AG08395 (cell line): ENCODE results near the gene SUSD2.

Experiments used
- DNase-seq: peaks from one replicate; pipeline ENCODE4 v3.0.0; 2012; ENCODE audit warnings: mixed read lengths, low spot score

Gene SUSD2

GRCh38 chr22:24149198-24149590, 32.1 kb upstream of the SUSD2 start:
- no peak for DNase-seq

GRCh38 chr22:24153353-24153752, 27.9 kb upstream of the SUSD2 start:
- DNase-seq: no peak

- no peak for DNase-seq
Observed at GRCh38 chr22:24153959-24154358, 27.3 kb upstream of the SUSD2 start.

- DNase-seq: no peak
Observed at GRCh38 chr22:24154826-24155225, 26.5 kb upstream of the SUSD2 start.

- DNase-seq: peak; percentile 88
Observed at GRCh38 chr22:24155627-24156140, 25.6 kb upstream of the SUSD2 start.

GRCh38 chr22:24156141-24156912, 25.0 kb upstream of the SUSD2 start:
- peak; percentile 48 for DNase-seq

DNA sequence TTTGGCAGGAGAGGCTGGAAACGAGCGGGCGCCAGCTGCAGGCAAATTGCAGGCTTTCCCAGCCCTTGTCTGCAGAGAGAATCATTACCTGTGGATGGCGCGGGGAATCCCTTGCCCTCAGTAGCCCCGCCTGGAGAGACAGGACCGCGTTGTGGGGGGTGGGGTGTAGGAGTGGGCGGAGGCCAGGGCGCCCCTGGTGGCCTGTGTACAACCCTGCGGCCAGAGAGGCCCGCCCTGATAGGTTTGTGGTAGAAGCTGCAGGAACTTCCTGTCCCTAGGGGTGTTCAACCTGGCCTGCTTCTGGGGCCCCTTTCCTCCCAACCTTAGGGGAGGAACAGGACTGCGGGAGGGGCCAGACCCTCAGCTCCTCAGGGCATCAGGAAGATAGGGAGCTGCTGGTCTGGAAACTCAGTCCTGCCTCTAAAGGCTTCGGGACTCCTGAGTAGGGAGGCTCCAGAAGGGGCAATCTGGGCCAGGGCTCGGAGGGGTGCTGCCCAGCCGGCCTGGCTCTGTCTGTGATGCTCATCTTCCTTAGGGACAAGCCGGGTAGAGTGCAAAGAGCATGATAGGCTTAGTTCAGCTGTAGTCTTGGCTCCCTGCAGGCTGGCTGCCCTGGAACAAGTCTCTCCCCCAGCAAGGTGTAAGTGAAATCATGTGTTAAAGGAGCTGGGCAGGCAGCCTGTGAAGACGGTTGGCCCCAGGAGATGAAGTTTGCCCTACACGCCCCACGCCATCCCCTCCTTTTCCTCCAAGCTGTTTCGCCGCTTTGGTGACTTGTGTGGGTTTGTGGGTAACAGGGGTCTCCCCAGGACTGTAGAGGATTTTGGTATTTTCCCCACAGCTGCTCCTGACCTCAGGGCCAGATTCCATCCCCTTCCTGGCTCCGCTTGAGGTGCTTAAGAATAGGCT, 24.1 kb upstream of the SUSD2 start:
- DNase-seq: peak; percentile 84

DNA sequence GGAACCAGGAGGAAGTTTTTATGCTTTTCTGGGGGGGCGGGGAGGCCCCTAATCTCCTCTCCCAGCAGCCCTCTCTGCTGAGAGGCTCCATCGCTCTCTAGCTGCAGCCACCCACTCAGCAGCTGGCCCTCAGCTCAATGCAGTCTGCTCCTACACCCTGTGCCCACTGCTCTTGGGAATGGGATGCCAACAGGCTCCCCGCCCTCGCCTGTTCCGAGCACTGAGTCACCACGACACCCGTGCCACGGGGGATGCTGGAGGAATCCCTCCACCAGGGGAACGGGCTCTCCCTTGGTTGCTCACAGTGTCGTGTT, 23.5 kb upstream of the SUSD2 start:
- DNase-seq: peak; percentile 42

DNA sequence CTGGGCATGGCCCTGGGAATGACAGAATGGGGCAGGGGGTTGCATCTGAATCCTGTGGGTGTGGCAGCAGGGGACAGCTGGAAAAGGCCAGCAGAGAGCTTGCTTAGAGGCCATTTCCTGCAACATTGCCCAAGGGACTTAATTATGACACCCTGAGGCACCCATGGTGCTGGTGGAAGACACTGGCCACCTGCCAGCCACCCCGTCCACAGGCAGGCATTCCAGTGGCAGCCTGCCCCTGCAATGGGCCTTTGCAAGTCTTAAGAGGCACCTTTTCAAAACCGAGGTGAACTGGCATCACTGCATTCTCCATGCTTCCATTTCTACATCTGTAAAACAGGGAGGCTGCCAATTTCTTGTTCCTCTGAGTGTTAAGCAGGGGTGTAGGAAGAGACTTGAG, 21.6 kb upstream of the SUSD2 start:
- no peak for DNase-seq

GRCh38 chr22:24160546-24160945, 20.7 kb upstream of the SUSD2 start:
- DNase-seq: no peak

DNA sequence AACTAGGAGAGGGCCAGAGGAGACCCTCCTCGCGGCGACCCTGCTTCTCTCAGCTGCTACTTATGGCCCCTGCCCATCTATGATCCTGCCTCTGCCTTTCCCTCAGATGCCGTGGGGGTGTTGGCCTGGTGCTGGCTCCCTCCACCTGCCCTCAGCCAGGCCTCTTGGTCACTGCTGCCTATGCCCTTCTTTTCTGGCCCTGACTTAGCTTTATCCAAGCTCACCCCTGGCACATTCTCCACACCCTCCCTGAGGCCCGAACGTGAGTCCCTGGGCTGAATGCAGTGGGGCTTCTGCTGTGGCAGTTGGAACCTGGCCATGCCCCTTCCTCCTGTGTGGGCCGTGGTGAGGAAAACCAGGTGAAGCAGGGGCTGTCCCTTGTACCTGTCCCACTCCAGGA, 19.8 kb upstream of the SUSD2 start:
- DNase-seq: no peak

- no peak for DNase-seq
Observed at GRCh38 chr22:24161909-24162308, 19.4 kb upstream of the SUSD2 start.

DNA sequence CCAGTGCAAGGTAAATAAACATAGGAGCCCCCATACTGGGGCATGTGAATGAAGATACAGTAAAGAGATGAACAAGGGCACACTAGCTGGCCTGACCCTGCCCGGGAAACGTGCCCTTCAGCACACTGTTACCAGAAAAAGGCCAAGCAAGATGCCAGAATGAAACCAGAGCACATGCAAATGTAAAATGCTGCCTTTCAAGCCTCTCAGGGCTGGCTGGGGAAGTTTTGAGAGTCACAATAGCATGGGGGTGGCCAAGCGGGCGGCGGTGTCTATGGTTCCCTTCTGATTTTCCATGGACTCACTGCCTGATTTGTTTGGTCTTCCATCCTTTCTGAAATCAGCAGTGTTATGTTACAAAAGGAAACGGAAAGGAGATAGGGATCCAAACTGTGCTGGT, 18.9 kb upstream of the SUSD2 start:
- DNase-seq: no peak

DNA sequence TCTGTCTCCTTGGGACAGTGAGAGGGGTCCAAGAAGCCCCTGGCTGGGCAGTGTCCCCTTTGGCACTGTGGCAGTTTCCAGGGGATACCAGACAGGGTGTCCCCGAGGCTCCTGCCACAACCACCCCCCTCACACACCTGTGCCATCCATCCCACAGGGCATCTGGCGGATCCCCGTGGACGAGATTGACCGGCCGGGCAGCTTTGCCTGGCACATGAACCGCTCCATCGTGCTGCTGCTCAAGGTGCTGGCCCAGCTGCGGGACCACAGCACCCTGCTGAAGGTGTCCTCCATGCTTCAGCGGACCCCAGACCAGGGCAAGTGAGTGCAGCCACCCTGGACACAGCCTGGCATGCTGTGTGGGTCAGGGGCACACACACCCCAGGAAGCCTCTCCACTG, 17.0 kb upstream of the SUSD2 start:
- no peak for DNase-seq

GRCh38 chr22:24164940-24165339, 16.3 kb upstream of the SUSD2 start:
- DNase-seq: no peak

DNA sequence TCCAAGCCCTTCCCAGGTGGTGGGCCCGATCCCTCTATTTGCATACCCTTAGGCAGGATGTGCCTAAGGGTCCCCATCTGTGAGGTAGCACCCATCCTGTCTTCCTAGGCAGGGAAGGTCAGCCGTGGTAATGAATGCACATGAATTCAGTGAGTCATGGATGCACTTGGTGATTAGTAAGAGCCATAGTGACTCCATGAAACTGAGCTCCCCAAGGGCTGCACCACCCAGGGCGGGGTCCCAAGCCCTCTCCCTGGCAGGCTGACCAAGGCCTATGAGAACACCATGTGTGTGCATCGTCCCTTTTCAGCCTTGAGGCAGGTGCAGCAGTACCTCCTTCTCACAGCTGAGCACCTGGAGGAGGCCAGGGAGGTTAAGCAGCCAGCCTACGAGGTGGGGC, 15.6 kb upstream of the SUSD2 start:
- peak; percentile 35 for DNase-seq

GRCh38 chr22:24166811-24167210, 14.5 kb upstream of the SUSD2 start:
- no peak for DNase-seq

DNA sequence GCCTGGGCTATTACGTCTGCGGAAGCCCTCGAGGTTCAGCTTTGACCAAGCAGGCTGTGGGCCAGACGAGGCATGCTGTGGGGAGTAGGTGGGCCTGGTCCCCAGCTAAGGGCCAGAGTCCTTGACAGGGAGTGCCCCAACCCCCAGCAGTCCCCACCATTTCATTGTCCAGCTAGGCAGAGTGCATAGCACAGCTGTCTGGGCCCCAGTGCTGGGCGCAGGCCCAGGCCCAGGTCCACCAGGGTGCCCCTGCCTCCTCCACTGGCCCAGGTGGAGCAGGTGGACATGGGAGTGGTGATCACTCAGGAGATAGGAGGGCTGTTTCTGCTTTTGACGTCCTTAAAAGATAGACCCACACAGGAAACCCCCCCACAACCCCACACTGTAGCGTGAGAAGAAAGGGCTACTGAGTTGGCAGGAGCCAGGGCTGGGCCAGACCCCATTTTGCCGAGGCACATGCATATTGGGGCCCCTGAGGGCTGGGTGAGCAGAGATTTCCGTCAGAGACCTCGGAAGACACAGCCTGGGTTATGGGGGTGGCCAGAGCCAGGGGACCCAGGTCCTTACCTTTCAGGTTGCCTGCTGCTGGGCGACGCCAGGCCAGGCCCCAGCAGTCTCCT, 11.7 kb upstream of the SUSD2 start:
- DNase-seq: no peak

DNA sequence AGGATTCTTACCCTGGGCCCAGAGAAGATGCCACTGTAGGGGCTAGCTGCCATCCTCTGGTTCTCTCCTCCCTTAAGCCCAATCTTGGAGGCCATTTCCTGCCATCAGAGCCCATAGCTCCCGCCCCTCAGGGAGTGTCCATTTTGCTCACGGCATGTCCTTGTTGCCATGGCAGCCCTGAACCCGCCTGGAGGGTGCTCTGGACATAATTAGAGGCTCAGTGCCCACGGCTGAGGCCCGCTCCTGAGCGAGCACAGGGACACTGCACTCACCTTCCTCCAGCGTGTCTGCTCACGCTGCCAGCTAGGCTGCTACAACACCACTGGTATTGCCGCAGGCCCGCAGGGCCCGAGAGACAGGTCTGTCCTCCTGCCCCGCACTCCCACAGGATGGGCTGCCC, 11.1 kb upstream of the SUSD2 start:
- DNase-seq: peak; percentile 36

GRCh38 chr22:24170632-24171031, 10.7 kb upstream of the SUSD2 start:
- no peak for DNase-seq

- no peak for DNase-seq
Observed at GRCh38 chr22:24171822-24172221, 9.5 kb upstream of the SUSD2 start.

GRCh38 chr22:24175160-24175808, 6.0 kb upstream of the SUSD2 start:
- peak; percentile 89 for DNase-seq
